NB4 (cell line): ENCODE data around the gene AADAT.

Source experiments
- DNase-seq: peaks from one replicate; pipeline ENCODE4 v3.0.0; 2010; ENCODE audit warnings: low read depth
- H3K4me3 ChIP-seq: one replicate; pipeline ENCODE4 v1.5.1; 2011; ENCODE audit warnings: mild to moderate bottlenecking, low read depth, low read length, moderate library complexity
- MYC ChIP-seq: IDR thresholded peaks from 2 replicates; pipeline ENCODE4 v1.6.1; 2011; ENCODE audit warnings: low read depth, low read length
- POLR2A ChIP-seq: IDR thresholded peaks from 2 replicates; pipeline ENCODE4 v1.6.1; 2011; ENCODE audit warnings: mild to moderate bottlenecking; ENCODE audit not compliant: insufficient read length; ENCODE audit errors: extremely low read depth
- TF ChIP-seq, protein P1 (sequence below): IDR thresholded peaks from 2 replicates; pipeline ENCODE4 v1.6.1; 2011; ENCODE audit warnings: low read depth, low read length
- TF ChIP-seq, protein P2 (sequence below): IDR thresholded peaks from one replicate; pipeline ENCODE4 v1.5.1; 2012; ENCODE audit warnings: low read depth, low read length

AADAT gene

DNA sequence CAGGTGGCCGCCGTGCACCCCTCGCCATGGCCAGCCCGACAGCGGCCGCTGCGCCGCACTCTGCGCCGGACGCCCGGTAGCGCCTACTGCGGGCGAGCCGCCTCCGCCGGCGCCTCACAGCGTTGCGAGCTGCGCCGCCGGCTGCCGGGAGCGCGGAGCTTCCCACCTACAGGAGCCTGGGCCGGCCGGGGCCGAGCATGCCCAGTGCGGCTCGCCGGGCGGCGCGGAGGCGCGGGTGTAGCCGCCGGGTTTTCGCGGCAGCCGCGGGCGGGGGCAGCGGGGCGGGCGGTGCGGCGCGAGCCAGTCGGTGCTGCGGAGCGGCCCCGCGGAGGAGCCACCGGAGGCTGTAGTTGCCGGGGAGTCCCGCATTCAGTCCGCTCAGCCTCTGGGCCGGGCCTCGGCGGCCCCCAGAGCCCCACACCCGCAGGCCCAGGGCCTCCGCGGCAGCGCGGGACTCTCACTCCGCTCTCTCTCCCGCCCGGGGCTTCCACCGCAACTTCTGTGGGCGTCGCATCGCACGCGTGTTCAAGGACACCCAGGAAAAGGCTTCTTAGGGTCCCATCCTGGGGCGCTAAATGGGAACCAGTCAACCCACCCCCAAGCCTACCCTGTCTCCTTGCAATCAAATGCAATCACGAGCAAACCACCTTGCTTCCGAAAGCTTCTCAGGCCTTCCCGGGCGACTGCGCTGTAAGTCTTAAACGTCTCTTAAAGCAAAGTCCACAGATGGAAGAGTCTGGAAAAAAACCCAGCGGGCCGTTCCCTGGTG is 63.3 kb downstream of the AADAT start, which contains the start of gene MFAP3L:
MFAP3L (minus strand) TSS at position 143 of the 769 bp plus-strand sequence. CDS start 20,518 bp downstream, outside the sequence.
- DNase-seq, result peak; percentile 87
- TF ChIP-seq, protein P1, sequence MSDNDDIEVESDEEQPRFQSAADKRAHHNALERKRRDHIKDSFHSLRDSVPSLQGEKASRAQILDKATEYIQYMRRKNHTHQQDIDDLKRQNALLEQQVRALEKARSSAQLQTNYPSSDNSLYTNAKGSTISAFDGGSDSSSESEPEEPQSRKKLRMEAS, result no peak
- TF ChIP-seq POLR2A, result peak; percentile 24
- no peak for TF ChIP-seq MYC
- TF ChIP-seq, protein P2, sequence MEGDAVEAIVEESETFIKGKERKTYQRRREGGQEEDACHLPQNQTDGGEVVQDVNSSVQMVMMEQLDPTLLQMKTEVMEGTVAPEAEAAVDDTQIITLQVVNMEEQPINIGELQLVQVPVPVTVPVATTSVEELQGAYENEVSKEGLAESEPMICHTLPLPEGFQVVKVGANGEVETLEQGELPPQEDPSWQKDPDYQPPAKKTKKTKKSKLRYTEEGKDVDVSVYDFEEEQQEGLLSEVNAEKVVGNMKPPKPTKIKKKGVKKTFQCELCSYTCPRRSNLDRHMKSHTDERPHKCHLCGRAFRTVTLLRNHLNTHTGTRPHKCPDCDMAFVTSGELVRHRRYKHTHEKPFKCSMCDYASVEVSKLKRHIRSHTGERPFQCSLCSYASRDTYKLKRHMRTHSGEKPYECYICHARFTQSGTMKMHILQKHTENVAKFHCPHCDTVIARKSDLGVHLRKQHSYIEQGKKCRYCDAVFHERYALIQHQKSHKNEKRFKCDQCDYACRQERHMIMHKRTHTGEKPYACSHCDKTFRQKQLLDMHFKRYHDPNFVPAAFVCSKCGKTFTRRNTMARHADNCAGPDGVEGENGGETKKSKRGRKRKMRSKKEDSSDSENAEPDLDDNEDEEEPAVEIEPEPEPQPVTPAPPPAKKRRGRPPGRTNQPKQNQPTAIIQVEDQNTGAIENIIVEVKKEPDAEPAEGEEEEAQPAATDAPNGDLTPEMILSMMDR, result no peak
- H3K4me3 ChIP-seq, result peak within 1 kb of the TSS; percentile 69

DNA sequence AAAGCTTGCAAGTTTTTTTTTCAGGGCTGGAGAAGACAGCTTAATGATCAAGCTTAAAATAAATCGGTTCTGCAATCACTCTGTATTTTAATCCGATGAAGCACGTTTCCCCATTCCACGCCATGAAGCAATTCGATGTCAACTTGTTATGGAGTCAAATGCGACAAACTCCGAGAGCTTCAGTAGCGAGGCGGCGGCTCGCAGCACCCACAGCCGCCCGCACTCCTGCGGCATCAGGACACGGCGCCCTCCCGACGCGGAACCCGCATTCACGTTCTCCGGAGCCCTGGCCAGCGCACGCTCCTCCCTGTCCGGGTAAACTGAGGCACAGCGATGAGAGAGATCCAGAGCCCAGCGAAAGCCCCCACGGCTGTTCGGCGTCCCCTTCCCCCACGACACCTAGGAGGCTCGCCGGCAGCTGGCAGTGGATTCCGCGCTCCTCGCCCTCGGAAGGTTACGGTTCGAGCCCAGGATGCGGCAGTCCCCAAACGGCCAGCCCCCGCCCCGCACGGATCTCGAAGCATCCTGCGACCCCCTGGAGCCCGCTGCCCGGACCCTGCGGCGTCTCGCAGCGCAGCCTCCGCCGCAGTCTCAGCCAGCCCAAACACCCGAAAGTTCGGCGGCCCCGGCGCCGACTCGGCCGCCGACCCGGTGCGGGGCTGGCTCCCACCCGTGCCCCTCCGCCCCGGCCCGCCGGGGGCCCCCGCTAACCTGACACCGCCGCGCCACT is 64.1 kb downstream of the AADAT start:
- no peak for DNase-seq
- H3K4me3 ChIP-seq, result no peak overlapping the region
- TF ChIP-seq, protein P1, result no peak
- TF ChIP-seq, protein P2, result no peak

DNA sequence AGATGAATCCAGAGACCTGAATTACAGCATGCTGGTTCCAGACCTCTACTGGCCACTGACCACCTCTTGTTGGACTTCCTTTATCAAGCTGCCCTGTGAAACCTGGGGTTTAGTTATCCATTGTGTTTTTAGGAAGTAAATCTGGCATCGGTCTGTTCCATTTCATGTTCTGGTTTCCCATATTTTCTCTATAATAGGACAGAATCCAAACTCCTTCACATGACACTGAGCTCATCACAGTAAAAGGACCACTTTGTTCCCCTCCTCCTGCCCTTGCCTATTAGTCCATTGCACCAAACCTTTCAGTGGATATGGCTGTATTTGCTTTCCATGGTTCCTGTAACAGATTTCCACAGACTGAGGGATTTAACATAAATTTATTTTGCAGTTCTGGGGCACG is 67.5 kb downstream of the AADAT start:
- TF ChIP-seq MYC (no peak), POLR2A (no peak)
- TF ChIP-seq, protein P2, result no peak
- TF ChIP-seq, protein P1, result no peak
- H3K4me3 ChIP-seq, result no peak overlapping the region

DNA sequence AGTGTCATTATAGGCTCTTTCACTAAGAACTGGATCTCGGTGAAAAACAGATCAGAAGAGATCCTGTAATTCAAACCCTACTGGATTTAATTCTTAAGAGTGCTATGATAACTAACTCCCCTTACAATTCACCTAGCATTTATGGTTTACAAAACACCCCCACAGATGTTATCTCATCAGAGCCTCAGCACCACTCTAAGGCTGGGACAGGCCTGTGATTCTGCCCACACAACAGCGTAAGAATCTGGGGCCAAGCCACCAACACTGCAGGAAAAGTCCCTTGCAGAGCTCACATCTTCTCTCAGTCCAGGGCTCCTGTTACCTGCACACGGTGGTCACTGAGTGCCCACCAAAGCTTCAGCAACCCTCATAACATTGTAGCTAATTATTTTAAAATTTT is 72.5 kb downstream of the AADAT start:
- TF ChIP-seq POLR2A (no peak), MYC (no peak)
- TF ChIP-seq, protein P1, result no peak
- TF ChIP-seq, protein P2, result no peak
- no peak overlapping the region for H3K4me3 ChIP-seq
- DNase-seq, result no peak

More for the DNA sequence above, 67.5 kb downstream of the AADAT start:
- DNase-seq, result no peak

DNA sequence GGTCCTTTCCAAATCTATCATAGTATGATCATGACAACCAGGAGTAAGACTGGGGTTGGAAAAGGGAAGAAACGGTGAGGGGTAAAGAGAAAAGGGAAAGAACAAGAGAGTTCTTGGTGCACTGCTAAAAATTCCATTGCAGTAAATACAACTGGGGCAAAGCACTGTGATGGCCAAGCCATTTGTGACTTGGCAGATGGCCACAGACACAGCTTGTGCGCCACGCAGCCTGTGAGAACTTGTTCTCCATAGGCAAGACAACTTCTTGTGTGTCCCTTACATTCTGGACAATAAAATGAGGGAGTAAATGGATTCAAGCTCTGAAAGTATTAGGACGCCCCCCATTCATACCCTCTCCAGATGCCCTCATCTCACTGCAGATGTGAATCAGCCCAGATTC is 74.5 kb downstream of the AADAT start:
- DNase-seq, result no peak
- TF ChIP-seq, protein P1, result no peak
- TF ChIP-seq MYC, result no peak
- TF ChIP-seq POLR2A, result no peak
- TF ChIP-seq, protein P2, result no peak
- no peak overlapping the region for H3K4me3 ChIP-seq
